Measurements from ENCODE around the gene PIAS1.

The PIAS1 gene

DNA sequence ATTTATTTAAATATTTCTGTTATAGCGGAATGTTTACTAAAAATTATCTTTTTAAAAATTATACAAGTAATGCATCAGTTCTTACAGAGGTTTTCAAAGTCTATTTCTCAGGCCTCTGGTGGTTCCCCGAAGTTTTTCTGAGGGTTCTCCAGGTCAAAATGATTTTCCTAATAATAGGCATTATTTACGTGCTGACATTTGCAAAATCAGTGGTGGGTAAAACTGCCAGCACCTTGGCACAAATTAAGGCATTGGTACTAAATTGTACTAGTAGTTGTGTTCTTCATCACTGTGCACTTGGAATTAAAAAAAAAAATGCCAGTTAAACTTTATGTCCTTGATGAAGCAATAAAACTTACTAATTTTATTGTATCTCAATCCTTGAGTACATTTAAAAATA is 9.5 kb downstream of the PIAS1 start:
- no peak for DNase-seq

DNA sequence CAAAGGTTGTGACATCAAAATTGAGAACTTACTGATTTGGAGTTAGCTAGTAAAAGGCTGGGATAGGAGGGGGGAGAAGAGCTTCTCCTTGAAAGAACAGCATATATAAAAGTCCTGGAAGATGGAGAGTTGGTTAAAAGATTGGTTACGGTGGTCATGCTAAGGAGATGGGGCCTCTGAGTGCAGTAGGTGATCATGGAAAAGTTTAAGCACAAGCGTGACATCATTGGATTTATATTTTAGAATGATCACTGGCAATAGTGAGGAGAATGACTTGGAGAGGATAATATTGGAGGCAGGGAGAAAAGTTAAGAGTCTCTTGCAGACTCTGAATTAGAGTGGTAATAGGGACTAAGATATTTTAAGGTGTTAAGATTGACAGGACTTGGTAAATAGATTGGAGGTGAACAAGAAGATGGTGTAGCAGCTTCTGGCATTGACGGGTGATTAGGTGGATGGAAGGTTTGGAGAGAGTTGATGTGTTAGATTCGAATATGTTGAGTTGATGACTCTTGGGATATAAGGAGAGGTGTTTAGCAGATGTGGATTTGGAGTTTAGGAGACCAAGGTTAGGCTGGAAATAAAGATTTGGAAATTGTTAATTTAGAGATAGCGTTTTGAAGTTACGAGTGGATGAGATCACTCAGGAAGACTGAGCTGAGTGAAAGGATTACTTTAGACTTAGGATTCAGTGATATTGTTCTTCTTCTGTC is 19.6 kb downstream of the PIAS1 start:
- no peak for DNase-seq

DNA sequence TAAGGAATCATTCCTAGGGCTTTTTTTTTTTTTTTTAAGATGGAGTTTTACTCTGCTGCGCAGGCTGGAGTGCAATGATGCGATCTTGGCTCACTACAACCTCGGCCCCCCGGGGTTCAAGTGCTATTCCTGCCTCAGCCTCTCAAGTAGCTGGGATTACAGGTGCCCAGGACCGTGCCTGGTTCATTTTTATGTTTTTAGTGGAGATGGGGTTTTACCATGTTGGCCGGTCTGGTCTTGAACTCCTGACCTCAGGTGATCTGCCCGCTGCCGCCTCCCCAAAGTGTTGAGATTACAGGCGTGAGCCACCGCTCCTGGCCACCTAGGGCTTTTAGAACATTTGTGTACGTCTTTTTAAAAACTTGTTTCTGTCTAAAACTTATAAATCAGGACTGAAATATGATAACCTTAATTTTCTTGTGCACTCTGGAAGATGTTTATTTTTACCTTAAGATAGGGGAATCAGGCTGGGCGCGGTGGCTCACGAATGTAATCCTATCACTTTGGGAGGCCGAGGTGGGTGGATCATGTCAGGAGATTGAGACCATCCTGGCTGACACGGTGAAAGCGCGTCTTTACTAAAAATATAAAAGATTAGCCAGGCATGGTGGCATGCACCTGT is 21.8 kb downstream of the PIAS1 start:
- no peak for DNase-seq

DNA sequence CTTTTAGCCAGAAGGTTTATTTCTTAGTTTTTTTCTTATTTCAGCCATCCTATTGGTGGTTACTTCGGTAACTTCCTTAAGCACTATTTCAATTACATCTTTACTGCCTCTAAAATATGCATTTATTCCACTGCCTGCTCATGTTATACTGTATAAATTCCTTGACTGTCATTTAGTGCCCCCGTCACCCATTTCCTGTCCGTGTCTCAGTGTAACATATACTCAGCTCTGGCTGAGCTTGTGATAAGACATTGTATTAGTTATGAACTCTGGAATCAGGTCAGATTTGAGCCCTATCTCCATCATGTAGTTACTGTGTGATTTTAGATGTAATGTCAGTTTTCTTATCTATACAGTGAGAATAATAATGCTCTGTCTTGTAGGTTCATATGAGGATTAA is 24.2 kb downstream of the PIAS1 start:
- DNase-seq = no peak

DNA sequence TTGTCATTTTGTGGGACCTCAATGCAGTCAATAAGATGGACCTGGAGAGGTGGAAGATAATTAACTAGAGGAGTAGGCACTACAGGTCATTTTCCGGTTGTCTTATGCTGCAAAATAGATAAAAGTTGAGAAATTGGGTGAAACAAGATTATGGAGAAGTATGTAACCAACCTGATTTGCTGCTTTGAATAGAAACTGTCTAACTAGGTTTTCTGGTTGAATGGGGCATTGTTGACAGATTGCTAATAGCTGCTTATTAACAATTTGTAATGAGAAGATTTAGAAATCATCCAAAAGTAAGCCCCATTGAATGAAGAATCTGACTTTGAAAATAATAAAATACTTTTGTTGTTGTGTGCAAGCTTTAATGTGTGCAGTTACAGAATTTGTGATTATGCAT is 26.2 kb downstream of the PIAS1 start:
- no peak for DNase-seq

DNA sequence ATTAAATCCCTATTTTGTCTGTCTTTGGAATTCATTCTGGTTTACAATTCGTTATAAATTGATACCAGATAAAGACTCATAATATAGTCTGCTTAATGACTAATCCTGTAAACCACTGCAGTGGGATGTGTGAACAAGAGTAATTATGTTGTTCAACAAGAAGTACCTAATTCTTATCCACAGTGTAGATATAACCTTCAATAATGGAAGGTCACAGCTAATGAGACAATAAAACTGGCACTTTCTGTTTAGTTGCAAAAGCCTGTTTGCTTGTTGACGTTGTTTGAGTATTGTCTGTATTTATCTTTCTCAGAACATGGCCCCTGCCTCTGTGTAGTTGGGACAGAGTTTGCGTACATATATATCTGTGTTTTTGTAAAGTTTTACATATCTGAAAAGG is 26.7 kb downstream of the PIAS1 start:
- no peak for DNase-seq

DNA sequence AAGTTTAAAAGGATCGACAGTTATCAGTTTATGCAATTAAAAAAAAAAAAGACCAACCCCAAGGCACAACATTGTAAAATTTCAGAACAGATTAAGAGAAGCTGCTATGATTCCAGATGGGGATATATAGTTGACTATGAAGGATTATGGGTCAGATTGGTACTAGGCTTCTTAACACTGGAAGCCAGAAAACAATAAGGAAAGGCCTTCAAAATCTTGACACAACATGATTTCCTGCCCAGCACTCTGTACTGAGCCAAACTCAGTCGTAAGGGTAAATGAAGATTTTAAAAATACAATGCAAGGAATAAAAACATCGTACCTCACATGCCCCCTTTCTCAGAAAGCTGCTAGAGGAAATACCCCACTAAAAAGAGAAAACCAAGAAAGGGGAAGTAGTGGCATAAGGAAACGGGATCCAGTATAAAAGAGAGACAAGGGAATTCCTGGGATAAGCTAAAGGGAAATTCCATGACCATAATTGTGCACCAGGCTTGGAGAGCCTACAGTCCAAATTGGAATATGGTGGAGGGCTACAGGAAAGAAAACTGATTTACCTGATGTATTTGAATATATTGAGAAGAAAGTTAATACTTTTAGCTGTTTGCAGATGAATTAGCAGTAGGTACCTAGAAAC is 27.9 kb downstream of the PIAS1 start:
- DNase-seq = no peak

DNA sequence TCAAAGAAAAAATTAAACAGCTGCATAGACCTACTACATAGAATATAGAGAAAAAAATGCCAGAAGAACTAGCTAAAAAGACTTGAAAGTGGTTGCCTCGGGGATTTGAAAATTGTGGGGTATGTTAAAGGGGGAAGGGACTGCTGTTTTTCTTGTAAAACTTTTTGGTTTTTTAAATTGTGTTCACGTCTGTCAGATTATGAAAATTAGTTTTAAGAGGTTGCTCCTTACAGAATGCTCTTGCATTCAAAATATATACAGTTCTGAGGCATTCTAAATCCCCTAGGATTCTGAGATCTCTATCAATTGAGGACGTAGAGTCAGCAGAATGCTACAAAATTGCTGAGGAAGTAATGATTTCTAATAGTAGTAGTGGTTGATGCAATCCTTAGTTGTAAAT is 28.6 kb downstream of the PIAS1 start:
- DNase-seq = no peak

DNA sequence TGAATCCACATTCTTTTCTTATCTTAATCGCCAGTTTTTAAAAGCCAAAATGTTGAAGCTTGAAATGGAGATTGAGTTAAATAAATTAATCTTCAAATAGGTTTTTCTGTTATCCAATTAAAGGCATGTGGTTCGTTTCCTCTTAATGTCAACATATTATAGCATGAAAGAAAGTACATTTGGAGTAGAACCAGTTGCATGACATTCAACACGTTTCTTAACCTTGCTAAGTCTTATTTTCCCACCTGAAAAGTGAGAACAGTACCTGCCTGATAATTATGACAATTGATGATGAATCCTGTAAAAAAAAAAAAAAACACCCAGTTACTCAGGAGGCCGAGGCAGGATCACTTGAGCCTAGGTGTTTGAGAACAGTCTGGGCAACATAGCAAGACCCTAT is 29.3 kb downstream of the PIAS1 start:
- DNase-seq = no peak

DNA sequence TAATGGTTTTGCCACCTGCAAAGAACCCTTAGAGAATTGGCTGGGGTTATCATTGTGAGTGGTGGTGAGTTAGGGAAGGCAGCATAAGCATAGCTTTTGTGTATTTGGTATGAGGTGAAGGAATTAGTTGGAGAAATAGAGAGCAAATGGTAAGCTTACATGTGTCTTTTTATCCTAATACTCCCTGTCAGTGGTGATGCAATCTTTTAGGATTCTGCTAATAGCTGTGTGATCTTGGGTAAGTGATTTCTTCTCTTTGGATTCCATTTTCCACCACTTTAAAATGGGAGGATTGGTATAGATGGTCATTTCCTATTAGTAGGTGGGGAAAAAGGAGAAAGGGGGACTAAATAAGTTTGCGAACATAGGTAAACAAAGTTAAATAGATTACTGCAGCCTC is 30.9 kb downstream of the PIAS1 start:
- no peak for DNase-seq

DNA sequence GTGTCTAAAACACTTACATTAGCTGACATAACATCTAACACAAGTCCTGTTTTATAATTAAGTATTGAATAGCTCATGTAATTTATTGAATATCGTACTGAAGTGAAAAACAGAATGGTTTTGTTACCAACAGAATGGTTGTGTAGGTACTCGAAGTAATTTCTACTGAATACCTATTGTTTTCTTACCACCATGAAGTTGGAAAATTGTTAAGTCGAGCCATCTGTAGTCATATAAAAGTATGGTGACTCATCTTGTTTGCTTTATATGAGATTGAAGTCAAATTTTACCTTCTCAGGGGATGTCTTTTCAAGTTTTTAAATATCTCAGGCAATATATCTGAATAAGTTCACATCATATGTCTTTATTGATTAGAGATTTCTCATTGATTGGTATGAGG is 37.6 kb downstream of the PIAS1 start:
- DNase-seq = no peak

DNA sequence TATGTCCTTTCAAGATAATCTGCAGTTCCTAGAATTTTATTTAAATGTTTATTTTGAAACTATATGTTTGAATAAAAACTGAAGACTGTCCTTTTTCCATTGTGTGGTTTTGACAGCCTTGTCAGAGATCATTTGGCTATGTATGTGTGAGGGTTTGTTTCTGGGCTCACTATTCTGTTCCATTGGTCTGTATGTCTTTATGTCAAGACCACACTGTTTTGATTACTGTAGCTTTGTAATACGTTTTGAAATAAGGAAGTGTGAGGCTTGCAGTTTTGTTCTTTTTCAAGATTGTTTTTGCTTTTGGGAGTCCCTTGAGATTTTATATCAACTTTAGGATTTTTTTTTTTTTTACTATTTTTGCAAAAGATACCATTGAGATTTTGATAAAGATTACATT is 42.0 kb downstream of the PIAS1 start:
- DNase-seq = no peak

DNA sequence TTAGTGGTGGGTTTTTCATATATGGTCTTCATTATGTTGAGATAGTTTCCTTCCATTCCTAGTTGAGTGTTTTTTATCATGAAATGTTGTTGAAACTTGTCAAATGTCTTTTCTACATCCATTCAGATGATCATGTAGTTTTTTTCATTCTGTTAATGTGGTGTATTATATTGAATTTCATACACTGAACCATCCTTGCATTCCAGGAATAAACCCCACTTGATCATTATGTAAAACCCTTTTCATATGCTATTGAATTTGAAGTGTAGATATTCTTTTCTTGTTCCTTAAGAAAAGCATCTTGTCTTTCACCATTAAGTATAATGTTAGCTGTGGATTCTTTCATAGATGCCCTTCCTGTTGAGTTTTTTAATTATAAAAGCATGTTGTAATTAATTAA is 42.9 kb downstream of the PIAS1 start:
- DNase-seq = no peak

DNA sequence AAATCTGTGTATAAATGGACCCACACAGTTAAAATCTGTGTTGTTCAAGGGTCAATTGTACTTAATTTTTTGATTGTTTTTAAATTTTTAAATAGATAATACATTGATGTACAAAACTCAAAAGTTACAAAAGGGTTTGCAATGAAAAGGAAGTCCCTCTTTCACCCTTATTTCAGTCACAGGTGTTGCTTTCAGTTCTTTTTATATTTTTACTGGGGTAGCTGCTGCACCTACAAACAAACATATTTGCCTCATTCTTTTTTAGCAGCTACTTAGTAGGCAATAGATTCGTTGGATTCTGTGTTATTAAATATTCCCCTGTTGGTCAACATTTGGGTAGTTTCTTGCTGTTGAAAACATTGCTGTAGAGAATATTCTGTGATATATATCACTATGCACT is 44.4 kb downstream of the PIAS1 start:
- DNase-seq = no peak

DNA sequence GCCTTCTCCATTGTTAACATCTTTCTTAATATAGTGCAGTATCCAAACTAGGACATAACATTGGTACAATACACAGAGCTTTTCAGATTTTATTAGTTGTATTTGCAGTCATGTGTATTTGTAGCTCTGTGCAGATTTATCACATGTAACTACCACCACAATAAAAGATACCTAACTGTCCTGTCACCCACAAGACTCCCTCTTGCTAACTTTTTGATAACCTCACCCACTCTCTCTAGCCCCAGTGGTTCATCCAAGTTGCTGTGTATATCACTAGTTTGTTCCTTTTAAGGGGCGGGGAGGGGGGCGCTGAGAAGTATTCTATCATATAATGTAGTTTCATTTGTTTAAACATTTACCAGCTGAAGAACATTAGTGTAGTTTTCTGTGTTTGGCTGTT is 46.1 kb downstream of the PIAS1 start:
- DNase-seq = no peak

DNA sequence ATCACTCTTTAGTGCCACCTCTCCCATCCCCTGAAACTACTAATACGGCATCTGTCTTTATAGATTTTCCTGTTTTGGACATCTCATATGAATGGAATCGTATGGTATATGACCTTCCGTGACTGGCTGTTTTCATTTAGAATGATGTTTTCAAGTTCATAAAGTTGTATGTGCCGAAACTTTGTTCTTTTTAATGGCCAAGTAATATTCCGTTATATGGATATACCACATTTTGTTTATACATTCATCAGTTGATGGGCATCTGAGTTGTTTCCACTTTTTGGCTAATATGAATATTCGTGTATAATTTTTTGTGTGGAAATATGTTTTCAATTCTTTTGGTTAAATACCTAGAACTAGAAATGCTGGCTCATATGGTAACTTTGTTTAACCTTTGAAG is 49.5 kb downstream of the PIAS1 start:
- no peak for DNase-seq

DNA sequence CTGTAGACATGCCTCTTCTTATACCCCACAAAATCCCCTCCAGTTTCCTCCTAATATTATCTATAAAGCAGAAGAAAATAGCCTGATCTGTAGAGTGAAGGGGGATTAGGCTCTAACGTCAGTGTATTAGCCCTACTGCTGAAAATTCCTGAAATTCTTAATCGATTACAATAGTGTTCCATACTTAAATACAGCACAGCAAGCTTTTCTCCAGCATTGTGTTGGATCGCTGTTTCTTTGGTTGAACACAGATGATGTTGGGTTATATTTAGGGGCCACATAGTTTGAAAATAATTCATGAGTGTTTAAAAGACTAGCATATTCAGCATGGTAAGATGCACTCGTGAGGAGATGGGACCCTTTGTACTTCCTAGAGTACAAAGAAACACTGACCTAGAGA is 52.5 kb downstream of the PIAS1 start:
- no peak for DNase-seq

DNA sequence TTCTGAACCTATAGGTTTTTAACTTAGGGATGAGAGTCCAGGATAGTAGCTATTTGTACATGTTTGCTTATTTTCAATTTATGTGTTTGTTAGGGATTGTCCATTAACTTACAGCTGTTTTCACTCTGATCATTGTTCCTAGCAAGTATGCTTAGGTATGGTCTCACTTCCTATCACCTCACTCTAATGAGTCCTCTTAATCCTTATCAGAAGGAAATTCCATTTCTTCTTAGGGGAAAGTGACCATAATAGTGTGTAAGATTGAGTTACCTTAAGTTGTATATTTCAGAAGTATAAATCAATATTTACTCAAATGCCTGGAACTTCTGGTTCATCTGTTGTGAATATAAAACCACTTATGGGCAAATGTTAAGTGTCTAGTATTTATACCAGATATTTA is 53.0 kb downstream of the PIAS1 start:
- no peak for DNase-seq

DNA sequence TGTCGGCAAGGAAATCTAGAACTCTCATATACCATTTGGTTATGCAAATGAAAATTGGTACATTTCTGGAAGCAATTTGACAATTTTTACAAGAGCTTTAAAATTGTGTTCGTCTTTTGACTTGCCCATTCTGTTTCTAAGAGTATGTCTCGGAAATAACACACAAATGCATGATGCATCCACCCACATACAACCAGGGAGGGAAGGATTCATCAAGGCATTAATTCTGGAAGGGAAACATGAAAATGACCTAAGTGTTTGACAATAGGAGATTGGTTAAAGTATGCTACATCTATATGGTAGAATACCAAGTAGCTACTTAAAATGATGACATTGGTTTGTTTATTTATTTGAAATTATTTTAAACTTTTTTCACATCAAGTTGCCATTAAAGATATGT is 58.6 kb downstream of the PIAS1 start:
- no peak for DNase-seq

DNA sequence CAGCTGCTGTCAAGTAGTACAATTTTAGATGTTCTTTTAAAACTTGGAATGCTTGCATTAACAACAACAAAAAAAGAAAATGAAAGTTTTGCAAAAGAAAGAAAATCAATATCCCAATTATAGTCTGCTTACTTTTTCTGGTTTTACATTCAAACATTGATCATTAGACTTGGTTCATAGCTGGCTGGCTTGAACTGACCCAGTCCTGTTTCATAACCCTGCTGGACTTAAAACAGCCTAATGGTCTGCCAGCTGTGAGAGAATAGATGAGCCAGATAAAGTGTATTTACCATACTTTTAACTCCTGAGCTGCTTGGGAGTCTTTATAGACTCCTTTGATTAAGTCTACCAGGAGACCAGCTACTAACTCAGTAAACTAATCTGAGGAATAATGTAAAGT is 59.2 kb downstream of the PIAS1 start:
- no peak for DNase-seq

DNA sequence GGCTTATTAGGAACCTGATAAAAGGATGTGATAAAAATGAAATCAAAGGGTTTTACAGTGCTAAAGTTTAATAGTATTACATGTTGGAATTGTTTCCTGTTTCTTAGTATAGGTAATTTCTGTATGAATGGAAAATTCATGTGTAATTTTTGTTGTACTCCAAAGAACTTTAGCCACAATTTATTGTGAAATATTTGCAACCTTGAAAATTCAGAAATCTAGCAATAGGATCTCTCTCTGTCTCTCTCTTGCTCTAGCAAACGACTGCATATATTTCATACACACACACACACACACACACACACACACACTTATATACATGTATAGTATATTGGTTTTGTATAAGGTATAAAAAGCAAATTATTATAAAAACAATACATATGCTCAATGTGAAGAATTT is 59.6 kb downstream of the PIAS1 start:
- no peak for DNase-seq

DNA sequence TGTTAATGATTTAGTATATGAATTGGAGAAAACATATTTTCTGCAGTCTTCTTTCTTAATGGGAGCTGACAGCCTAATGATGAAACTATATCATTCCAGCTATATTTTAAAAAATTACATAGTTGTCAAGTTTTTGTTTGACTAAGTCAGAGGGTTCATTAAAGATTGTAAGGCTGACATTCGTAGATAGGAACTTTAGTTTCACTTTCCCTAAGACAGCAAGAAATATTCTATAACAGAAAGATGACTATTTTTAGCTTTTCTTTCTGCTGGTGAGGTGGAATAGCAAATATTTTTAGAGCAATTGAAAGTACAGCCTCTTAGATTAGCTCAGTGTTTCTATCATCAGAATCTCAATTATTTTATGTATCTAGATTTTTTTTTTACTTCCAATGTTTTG is 60.2 kb downstream of the PIAS1 start:
- peak; percentile 53 for DNase-seq

DNA sequence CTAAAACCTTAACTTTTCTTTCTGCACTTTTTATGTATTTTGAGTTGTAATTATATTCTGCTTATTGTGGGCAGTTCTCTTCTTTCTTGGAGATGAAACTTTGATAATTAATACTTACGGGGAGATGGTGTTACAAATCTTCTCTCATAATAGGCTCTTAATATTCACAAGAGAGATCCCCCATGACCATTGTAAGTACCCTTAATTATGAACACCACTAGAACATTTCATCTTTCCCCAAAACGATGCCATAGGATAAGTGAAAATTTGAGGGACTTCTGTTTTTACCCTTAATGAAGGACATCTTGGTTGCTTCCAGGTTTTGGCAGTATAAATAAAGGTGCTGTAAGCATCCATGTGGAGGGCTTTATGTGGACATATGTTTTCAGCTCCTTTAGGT is 60.7 kb downstream of the PIAS1 start:
- DNase-seq = no peak

DNA sequence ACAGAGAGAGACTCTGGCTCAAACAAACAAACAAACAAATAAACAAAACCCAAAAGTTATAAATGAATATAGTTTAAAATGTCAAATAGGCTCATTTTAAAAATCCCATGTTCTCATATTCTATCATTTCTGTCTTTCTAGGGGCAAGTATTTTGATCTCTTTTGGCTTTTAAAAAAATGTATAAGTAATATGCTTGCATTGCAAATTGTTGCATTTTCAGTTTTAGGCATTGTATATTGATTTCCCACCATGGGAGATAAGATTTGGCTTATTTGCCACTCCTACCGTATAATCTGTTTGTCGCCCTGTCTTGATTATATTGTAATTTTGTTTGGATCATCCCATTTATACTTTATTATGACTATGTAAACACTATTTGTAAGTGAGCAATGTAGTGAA is 70.6 kb downstream of the PIAS1 start:
- no peak for DNase-seq

DNA sequence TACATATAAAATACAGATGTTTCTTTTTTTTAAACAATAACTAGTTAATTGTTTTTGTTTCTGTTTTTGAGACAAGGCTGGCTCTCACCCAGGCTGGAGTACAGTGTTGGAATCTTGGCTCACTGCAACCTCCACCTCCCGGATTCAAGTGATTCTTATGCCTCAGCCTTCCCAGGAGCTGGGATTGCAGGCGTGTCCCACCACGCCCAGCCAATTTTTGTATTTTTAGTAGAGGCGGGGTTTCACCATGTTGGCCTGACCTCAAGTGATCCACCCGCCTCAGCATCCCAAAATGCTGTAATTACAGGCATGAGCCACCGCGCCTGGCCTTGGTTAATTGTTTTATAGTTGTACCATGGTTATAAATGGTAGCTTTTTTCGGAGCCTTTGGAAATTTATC is 72.3 kb downstream of the PIAS1 start:
- no peak for DNase-seq
